ENCODE results near the gene TMEM106B. TPM values are rescaled to one million over a fixed set of nuclear protein-coding genes. Genes with fewer than 3 reads are reported as not detected.
A peak's percentile ranks its signal among the peaks of the same experiment; 100 is the strongest.

Gene TMEM106B
- total and polyA plus RNA-seq, 2 experiments from 2014 or later: 20.1 to 42.8 TPM

GRCh38 chr7:12220389-12221046 lies 9.4 kb downstream of the TMEM106B start:
- H3K27ac ChIP-seq (ENCODE audit: low read depth): no peak overlapping the region
- no peaks in the 10 kb centered on the region for H4K20me1 ChIP-seq (replicated peaks; ENCODE audit: insufficient read depth)
- Mint-ChIP-seq H3K4me3 (no peak overlapping the region), H3K27ac (peak overlapping the region; percentile 10; the same call in 1 of the 2 replicates), H3K9me3 (peaks cover 9% of the 10 kb centered on the region), H3K4me1 (peaks cover 16% of the 10 kb centered on the region; the same call in 2 of the 3 replicates), H3K27me3 (ENCODE audit: insufficient read depth, low read depth, poor library complexity) (no peaks in the 10 kb centered on the region), H3K36me3 (ENCODE audit: low read depth) (peaks cover 39% of the 10 kb centered on the region)
- ATAC-seq (no peak), DNase-seq (ENCODE audit: low spot score) (no peak)
- H3F3A ChIP-seq (replicated peaks; ENCODE audit: low read depth): no peaks in the 10 kb centered on the region
- no peaks in the 10 kb centered on the region for H3K9me2 ChIP-seq (ENCODE audit: insufficient read depth)
- TF ChIP-seq POLR2AphosphoS5 (IDR thresholded peaks at IDR 0.05; ENCODE audit: low read depth) (no peak), ETS1 (IDR thresholded peaks at IDR 0.05) (no peak), NANOG (IDR thresholded peaks at IDR 0.05; ENCODE audit: borderline replicate concordance) (no peak), EZH2 (IDR thresholded peaks at IDR 0.05; ENCODE audit: low read depth, unreplicated experiment) (no peak), CTCF (conservative IDR thresholded peaks at IDR 0.05; ENCODE audit: low read depth in 2 of 2) (no peak), EZH2phosphoT487 (IDR thresholded peaks at IDR 0.05; ENCODE audit: unreplicated experiment) (no peak), JUNB (IDR thresholded peaks at IDR 0.05; ENCODE audit: unreplicated experiment) (no peak), ZNF331 (CRISPR knock-in tag; IDR thresholded peaks at IDR 0.05; ENCODE audit: low read depth) (no peak), ZNF114 (CRISPR knock-in tag; IDR thresholded peaks at IDR 0.05) (no peak), CREB1 (CRISPR knock-in tag; IDR thresholded peaks at IDR 0.05; ENCODE audit: low read depth) (no peak), STAT1 (IDR thresholded peaks at IDR 0.05; ENCODE audit: unreplicated experiment) (no peak)
- TF ChIP-seq, protein P1, sequence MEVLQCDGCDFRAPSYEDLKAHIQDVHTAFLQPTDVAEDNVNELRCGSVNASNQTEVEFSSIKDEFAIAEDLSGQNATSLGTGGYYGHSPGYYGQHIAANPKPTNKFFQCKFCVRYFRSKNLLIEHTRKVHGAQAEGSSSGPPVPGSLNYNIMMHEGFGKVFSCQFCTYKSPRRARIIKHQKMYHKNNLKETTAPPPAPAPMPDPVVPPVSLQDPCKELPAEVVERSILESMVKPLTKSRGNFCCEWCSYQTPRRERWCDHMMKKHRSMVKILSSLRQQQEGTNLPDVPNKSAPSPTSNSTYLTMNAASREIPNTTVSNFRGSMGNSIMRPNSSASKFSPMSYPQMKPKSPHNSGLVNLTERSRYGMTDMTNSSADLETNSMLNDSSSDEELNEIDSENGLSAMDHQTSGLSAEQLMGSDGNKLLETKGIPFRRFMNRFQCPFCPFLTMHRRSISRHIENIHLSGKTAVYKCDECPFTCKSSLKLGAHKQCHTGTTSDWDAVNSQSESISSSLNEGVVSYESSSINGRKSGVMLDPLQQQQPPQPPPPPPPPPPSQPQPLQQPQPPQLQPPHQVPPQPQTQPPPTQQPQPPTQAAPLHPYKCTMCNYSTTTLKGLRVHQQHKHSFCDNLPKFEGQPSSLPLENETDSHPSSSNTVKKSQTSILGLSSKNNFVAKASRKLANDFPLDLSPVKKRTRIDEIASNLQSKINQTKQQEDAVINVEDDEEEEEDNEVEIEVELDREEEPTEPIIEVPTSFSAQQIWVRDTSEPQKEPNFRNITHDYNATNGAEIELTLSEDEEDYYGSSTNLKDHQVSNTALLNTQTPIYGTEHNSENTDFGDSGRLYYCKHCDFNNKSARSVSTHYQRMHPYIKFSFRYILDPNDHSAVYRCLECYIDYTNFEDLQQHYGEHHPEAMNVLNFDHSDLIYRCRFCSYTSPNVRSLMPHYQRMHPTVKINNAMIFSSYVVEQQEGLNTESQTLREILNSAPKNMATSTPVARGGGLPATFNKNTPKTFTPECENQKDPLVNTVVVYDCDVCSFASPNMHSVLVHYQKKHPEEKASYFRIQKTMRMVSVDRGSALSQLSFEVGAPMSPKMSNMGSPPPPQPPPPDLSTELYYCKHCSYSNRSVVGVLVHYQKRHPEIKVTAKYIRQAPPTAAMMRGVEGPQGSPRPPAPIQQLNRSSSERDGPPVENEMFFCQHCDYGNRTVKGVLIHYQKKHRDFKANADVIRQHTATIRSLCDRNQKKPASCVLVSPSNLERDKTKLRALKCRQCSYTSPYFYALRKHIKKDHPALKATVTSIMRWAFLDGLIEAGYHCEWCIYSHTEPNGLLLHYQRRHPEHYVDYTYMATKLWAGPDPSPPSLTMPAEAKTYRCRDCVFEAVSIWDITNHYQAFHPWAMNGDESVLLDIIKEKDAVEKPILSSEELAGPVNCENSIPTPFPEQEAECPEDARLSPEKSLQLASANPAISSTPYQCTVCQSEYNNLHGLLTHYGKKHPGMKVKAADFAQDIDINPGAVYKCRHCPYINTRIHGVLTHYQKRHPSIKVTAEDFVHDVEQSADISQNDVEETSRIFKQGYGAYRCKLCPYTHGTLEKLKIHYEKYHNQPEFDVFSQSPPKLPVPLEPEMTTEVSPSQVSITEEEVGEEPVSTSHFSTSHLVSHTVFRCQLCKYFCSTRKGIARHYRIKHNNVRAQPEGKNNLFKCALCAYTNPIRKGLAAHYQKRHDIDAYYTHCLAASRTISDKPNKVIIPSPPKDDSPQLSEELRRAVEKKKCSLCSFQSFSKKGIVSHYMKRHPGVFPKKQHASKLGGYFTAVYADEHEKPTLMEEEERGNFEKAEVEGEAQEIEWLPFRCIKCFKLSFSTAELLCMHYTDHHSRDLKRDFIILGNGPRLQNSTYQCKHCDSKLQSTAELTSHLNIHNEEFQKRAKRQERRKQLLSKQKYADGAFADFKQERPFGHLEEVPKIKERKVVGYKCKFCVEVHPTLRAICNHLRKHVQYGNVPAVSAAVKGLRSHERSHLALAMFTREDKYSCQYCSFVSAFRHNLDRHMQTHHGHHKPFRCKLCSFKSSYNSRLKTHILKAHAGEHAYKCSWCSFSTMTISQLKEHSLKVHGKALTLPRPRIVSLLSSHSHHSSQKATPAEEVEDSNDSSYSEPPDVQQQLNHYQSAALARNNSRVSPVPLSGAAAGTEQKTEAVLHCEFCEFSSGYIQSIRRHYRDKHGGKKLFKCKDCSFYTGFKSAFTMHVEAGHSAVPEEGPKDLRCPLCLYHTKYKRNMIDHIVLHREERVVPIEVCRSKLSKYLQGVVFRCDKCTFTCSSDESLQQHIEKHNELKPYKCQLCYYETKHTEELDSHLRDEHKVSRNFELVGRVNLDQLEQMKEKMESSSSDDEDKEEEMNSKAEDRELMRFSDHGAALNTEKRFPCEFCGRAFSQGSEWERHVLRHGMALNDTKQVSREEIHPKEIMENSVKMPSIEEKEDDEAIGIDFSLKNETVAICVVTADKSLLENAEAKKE (CRISPR knock-in tag; IDR thresholded peaks at IDR 0.05): no peak
- TF ChIP-seq, protein P2, sequence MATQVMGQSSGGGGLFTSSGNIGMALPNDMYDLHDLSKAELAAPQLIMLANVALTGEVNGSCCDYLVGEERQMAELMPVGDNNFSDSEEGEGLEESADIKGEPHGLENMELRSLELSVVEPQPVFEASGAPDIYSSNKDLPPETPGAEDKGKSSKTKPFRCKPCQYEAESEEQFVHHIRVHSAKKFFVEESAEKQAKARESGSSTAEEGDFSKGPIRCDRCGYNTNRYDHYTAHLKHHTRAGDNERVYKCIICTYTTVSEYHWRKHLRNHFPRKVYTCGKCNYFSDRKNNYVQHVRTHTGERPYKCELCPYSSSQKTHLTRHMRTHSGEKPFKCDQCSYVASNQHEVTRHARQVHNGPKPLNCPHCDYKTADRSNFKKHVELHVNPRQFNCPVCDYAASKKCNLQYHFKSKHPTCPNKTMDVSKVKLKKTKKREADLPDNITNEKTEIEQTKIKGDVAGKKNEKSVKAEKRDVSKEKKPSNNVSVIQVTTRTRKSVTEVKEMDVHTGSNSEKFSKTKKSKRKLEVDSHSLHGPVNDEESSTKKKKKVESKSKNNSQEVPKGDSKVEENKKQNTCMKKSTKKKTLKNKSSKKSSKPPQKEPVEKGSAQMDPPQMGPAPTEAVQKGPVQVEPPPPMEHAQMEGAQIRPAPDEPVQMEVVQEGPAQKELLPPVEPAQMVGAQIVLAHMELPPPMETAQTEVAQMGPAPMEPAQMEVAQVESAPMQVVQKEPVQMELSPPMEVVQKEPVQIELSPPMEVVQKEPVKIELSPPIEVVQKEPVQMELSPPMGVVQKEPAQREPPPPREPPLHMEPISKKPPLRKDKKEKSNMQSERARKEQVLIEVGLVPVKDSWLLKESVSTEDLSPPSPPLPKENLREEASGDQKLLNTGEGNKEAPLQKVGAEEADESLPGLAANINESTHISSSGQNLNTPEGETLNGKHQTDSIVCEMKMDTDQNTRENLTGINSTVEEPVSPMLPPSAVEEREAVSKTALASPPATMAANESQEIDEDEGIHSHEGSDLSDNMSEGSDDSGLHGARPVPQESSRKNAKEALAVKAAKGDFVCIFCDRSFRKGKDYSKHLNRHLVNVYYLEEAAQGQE (IDR thresholded peaks at IDR 0.05; ENCODE audit: unreplicated experiment): no peak
- H3K4me1 ChIP-seq (ENCODE audit: insufficient read depth): peaks cover 10% of the 10 kb centered on the region; the same call in 1 of the 2 replicates
- H2AFZ ChIP-seq: no peak overlapping the region
- H3K4me3 ChIP-seq: no peak overlapping the region
- H3K79me2 ChIP-seq (replicated peaks; ENCODE audit: insufficient read depth): no peaks in the 10 kb centered on the region; the same call in 1 of the 2 replicates
- H3K4me2 ChIP-seq: peak overlapping the region; percentile 2; the same call in 1 of the 2 replicates
- H3K36me3 ChIP-seq (ENCODE audit: insufficient read depth): peaks cover 14% of the 10 kb centered on the region
- no peaks in the 10 kb centered on the region for H3K27me3 ChIP-seq (ENCODE audit: insufficient read depth)

Data from GM23338 (cell line).